CD4-positive, alpha-beta T cell treated with Interferon alpha-2 for 1 hour (primary cell): ENCODE data around the gene SEMA6D.

Experiments
- DNase-seq, 2 donors: peaks; one replicate each; pipeline ENCODE4 v3.0.0-alpha.2; 2020 to 2022

The SEMA6D gene

DNA sequence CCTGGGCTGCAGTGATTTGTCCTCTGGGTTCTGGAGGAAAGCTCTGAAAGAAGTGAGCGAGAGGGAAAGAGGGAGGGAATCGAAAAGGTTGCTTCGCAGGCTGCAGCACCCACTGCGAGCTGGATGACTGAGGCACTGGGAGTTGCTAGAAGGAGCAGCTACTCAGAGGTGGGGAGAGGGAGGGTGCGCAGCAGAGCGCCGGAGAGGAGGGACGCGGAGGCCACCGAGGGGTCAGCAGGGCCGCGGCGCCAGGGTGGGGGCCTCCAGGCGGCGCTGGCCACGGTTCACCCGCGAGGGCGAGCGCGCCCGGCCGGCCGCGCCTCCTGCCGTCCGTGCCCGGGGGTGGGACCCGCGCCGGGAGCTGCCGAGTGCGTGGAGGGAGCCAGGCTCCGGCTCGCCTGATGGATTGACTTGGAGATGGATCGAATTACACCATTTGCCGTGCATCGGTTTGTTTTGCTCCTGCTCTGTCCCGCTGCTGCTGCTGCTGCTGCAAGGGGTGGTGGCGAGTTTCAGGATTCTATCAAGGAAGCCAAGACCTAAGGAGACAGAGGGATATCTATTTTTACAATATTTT is at the start of gene SEMA6D:
SEMA6D (plus strand) TSS at position 470 of the 577 bp plus-strand sequence. CDS start 42,294 bp downstream, outside the sequence.
- DNase-seq, result no peak

- DNase-seq, result no peak
Observed at GRCh38 chr15:47669221-47669620, 48.1 kb upstream of the SEMA6D start.

DNA sequence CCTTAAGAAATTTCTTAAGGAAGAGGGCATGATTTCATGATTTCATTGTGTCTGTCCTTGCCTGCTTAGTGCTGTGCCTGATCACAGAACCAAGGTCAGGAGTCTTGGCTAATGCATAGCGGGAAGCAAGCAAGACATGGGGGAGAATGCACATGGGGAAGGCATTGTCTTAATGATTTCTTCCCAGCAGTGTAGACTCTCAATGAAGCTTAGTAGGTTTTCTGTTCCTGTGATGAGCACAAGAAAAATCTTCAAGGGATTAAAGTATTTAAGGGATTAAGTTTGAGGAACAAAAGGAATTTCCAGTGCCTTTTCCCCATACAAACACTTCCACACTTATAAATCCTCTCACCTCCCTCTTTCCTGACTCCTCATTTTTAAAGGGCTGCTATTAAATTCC is 46.9 kb upstream of the SEMA6D start:
- no peak for DNase-seq

DNA sequence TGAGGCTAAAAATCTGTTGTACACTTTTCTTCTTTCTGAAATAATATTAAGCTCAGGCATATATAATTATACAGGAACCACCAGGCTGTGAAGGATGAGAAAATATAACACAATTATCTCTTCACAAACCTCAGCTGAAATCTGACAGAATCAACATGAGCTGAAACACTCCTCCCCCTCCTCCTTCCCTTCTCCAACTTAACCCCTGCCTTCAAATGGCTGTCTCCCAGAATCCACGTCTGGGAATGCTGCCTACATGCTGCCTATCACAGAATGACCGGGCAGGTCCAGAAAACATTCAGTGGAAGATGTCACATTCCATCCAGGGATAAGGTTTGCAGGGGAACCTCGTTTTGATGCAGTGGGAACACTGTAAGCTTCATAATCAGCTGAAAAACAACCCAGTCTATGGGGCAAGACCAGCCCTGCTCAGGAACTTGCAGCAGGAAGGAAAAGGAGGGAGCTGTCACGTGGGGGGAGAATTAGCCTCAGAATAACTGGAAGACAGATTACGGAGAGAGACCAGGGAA is 44.0 kb upstream of the SEMA6D start:
- no peak for DNase-seq

DNA sequence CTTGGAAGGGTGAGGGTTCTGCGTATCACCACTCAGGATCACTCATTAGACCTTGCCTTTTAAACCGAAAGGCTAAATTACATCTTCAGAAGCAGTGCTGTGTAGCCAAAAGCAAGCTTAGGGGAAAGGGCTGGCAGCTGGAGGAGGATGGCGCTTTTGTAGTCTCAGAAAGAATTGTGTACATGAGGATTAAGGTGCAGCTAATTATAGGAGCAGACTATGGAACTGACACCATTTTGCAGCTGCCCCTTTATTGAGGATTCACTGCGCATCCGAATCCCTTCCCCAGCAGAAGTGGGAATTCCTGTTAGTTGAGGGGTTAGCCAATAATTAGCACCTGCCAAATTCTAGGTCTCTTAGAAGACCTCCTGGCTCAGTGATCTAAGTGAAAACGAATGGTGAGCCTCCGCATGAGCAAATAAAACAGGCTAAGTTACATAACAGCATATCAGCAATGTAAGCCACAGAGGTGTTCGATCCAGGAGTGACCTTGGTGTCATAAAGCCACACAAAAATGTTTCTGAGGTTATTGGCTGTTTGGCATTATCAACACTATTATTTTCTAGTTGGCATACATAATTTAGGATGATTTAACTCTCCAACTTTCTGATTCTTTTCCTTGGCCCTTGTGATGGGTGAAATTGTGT is 42.6 kb upstream of the SEMA6D start:
- no peak for DNase-seq

DNA sequence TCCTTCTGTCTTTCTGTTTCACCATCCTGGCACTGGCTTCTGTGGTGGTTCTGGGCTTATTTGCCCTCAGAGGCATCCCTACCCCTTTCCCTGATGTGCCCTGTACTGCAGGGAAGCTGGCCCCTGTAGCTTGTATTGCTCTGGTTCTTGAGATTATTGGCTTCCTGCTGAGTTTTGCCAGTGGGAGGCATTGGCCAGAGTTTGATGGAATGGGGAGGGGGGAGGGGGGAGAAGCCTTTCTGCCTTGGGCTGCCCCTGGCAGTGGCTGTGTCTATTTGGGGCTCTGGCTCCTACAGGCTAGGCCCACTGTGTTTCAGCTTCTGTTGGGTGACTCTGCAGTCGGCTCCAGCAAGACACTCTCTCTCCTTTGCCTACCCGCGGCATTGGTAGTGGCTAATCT is 41.6 kb upstream of the SEMA6D start:
- no peak for DNase-seq

GRCh38 chr15:47678040-47678439 is 39.3 kb upstream of the SEMA6D start:
- DNase-seq, result no peak

DNA sequence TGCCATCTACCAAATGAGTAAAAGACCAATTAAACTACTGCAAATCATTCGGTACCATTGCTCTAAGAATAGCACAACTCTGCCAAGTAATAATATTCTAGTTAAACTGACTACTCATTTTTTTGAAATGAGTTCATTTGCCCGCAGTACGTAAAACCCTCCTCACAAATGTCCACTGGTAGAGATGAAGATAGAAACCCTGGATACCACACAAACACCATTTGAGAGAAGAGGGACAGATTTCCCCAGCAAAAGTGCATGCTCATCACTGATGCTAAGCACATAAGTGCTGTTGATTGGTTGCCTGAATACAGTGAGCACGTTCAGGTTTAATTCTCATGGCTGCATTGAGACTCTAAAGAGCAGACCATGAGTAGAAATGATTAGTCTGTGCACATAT is 34.6 kb upstream of the SEMA6D start:
- DNase-seq, result no peak

DNA sequence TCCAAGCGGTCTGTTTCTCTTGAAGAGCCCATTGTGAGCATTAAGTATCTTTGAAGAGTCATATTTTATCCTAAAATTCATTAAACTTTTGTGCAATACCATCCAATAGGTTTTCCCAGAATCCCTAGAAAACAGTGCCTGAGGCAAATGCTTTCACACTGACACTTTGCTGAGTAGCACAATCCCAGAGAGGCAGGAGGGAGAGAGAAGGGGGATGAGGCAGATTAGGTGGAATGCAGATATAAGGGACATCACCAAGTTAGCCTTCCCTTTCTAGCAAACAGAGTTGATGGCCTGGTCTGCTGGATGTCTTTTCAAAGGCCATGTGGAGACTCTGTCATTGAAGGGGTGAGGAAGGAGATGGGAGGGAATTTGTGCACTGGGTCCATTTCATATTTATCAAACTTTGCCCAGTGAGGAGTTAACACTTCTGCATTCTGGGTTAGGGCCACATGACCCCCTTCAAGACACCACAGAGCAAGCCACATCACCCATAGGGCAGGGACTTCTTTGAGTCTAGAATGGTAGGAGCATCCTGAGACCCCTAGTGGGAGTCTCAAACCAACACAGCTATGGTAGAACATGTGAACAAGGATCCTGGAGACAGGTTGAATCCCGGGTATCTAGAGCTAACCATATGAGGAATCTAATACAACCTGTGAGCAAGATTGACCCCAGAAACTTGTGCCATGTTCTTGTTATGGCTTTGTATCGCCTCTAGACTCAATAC is 32.0 kb upstream of the SEMA6D start:
- DNase-seq, result no peak

DNA sequence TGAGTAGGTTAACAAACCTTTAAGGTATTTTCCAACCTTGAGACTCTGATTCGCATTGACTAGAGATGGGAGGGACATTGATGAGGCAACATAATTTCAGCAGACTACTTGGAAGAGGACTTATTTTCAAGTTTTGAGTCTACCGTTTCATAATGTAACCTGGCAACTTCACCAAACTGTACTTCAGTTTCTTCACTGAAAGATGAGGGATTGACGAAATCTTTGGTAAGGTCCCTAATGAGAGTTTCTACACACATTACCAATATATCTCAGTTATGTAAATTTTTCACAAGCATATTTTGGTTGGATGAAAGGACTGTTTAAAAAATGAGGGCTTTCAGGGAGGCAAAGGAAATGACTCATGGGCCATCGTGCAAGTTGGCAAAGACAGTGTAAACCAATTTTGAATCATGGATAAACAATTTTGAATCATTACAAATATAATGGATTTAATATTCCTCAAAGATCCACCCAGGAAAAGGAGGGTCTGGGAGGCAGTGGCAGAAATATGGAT is 28.7 kb upstream of the SEMA6D start:
- no peak for DNase-seq

DNA sequence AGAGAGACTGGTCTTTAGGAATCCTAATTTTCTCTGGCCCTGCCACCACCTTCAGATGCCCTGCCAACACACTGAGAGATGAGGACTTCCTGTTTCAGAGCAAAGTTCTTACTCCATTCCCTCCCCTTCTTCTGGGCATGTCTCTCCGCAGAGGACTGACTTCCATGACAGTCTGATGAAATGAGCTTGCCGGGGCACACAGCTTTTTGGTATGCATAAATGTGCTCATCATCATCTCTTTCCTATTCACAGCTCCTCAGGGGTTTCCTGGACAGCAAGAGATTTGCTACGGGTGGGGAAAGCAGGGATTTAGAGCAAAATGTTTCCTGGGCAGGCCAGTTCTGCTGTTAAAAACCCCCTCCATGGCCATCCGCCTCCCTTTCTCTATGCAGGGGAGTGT is 27.6 kb upstream of the SEMA6D start:
- no peak for DNase-seq

- DNase-seq, result no peak
Observed at GRCh38 chr15:47691882-47692281, 25.4 kb upstream of the SEMA6D start.

DNA sequence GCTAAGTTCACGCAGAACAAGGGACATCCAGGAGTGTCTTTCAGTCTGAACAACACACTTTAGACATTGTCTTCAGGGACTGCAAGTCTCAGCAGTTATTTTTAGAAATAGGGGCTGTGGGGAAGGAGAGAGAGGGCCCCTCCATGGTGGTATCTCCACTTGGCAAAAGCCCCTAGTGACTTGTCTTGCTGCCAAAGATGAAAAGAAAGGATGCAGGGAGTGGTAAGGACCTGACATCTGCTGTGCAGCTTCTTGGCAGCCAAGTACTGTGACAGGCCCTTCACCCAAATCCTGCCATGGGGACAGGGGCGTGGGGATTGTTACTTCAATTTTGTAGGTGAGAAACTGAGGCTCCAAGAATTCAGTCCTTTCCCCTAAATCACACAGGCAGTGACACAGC is 21.0 kb upstream of the SEMA6D start:
- DNase-seq, result no peak

DNA sequence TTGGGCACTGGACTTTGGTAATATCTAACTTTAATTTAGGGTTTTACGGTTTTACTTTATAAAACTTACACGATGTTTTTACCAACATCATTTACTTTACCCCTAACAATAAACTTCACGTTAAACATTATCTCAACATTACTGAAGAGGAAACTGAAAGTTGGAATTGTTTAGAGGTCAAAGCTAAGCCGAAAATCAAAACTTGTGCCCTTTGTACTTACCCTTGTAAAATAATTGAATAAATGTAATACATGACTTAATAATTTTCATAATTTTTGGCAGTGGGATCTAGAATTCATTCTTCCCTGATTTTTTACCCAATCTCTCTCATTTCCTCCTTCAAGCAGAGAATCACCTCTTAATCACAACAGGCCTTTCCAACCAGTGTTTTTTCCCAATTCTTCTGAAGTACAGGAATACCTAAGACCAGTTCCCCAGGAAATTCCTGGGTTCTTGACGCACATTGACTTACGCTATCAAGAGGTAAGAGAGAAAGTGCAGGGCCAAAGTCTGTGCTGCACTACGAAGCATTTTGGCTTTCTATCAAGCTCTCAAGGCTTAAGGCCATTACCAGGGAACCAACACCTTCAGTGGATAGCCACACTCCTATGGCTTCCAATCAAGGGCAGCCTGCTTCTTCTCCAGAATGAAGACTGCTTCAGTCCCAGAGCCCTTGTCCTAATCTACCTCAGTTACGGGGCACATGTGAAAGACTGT is 11.9 kb upstream of the SEMA6D start:
- DNase-seq, result no peak

- DNase-seq, result no peak
Observed at GRCh38 chr15:47707391-47707790, 9.9 kb upstream of the SEMA6D start.

GRCh38 chr15:47708161-47708980 is 8.9 kb upstream of the SEMA6D start:
- DNase-seq, result no peak

- no peak for DNase-seq
Observed at GRCh38 chr15:47711655-47712054, 5.7 kb upstream of the SEMA6D start.

DNA sequence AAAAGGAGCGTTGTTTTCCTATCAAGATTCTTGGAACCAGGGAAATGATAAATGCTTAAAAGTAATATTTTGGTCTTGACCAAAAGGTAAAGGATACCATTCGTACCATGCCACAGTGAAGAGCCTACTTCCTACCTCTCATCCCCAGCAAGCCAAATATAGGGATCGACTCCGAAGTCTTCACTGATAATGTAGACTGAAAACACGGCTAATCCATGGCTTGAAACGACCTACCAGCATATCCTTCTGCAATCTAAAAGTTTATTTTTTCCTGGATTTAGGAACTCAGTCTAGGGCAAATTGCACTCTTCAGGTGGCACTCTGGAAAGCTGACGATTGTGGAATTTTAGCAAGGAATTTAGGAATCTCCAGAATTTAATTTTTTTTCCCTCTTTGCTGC is 1.9 kb upstream of the SEMA6D start:
- DNase-seq, result no peak

DNA sequence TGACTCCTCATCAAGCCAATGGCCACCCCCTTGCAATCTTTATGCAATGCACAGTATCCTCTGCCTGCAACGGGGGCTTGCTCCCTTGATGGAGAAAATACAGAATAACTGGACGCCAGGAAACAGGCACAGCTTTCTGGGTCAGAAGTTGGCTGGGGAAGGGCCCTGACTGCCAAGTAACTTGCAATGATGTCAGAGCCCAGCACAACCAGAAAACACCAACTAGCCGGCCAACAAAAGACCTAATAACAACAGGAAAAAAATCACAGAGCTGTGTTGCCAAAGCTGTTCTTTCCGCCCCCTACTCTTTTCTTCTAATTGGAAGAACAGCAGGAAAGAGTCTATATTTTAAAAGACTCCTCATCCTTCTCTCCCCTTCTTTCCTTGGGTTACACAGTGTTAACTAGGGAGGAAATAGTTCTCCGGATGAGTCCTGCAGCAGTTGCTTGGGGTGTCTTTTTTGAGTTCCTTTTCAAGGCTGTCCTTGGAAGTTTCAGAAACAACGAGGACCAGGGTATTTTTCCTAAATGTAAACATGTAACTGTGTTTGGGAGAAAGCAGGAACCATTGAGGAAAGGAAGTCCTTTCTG is 1.4 kb upstream of the SEMA6D start:
- no peak for DNase-seq

- DNase-seq, result no peak
Observed at GRCh38 chr15:47716516-47716915, 789 bp upstream of the SEMA6D start.

GRCh38 chr15:47718497-47719437 is 1.5 kb downstream of the SEMA6D start:
- DNase-seq, result no peak
